D721Med (cell line): ENCODE results near the gene NHLRC4.

ENCODE experiments used
- DNase-seq: peaks from one replicate; pipeline ENCODE4 v3.0.0; 2011; ENCODE audit warnings: low spot score; ENCODE audit not compliant: insufficient read length
- FAIRE-seq: peaks from 2 replicates; lab custom pipeline; 2011; peaks lifted over from hg19 to GRCh38; lab: Jason Lieb, UNC
- CTCF ChIP-seq: IDR thresholded peaks from 2 replicates; pipeline ENCODE4 v1.5.1; 2012; ENCODE audit warnings: mild to moderate bottlenecking, control low read depth; ENCODE audit not compliant: insufficient read depth; ENCODE audit errors: missing control alignments

Gene NHLRC4

GRCh38 chr16:575354-576196, 8.8 kb downstream of the NHLRC4 start:
- DNase-seq (no peak), FAIRE-seq (no peak)
- TF ChIP-seq CTCF = no peak

- TF ChIP-seq CTCF = no peak
- FAIRE-seq (no peak), DNase-seq (no peak)
These were observed 9.5 kb downstream of the NHLRC4 start for GRCh38 chr16:576197-576822.

GRCh38 chr16:576823-577201, 10.0 kb downstream of the NHLRC4 start:
- TF ChIP-seq CTCF = no peak
- no peak for FAIRE-seq
- DNase-seq = no peak

- no peak for DNase-seq
- no peak for TF ChIP-seq CTCF
- no peak for FAIRE-seq
These were observed 11.0 kb downstream of the NHLRC4 start for GRCh38 chr16:577796-578195.

- DNase-seq (no peak), FAIRE-seq (no peak)
- no peak for TF ChIP-seq CTCF
These were observed 11.5 kb downstream of the NHLRC4 start for GRCh38 chr16:578232-578869.

- no peak for FAIRE-seq
- DNase-seq = peak; percentile 91
These were observed 12.1 kb downstream of the NHLRC4 start for GRCh38 chr16:578870-579405.

More at GRCh38 chr16:578870-579405, 12.1 kb downstream of the NHLRC4 start:
- TF ChIP-seq CTCF = peak; percentile 94
